Measurements from ENCODE around the gene SIRT2. TPM values are rescaled to one million over a fixed set of nuclear protein-coding genes. Genes with fewer than 3 reads are reported as not detected.

Gene SIRT2
- total RNA-seq (2022) (51.7 and 55.6 TPM in 2 replicates), Bru-seq, nascent RNA (percentile 56 among the genes with signal in this experiment), BruChase-seq, experiment 1, labeled RNA remaining after a 6-hour chase (percentile 76 among the genes with signal in this experiment), BruChase-seq, experiment 2, labeled RNA remaining after a 2-hour chase (percentile 78 among the genes with signal in this experiment)
- long read RNA-seq, transcript SIRT2-201 (16 exons, 2,070 nt): minor isoform, 26 of 135 reads
- long read RNA-seq, transcript SIRT2-204 (15 exons, 2,062 nt): major isoform, 79 of 135 reads
- long read RNA-seq, partial matches to known transcripts: 4 of 135 reads
- long read RNA-seq, other reads (novel, unspliced or antisense): 25 of 135 reads

DNA sequence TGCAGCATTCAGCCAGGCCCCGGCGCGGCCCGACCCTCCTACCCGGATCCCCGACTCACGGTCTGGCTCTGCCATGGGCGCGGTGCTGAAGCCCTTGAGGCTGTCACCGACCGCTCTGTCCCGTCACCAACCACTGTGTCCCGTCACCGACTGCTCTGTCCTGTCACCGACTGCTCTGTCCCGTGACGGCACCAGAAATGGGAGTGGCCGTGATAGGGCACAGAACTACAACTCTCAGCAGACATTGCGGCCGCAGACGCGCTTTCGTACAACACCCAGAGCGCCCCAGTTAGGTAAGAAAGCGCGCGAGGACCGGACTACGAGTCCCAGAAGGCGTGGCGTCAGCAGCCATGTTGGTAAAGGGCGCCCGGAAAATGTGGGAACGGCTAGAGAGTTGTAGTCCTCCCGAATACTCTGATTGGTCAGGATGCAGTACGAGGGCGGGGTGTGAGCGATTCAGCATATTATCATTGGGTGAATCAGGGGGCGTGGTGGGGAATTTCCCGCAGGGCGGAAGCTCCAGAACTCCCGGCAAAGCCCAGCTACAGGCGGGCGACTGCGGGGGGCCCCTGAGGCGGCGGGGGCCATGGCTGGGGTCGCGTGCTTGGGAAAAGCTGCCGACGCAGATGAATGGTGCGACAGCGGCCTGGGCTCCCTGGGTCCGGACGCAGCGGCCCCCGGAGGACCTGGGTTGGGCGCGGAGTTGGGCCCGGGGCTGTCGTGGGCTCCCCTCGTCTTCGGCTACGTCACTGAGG lies at the start of gene SIRT2, which contains the start of gene NFKBIB:
Gene SIRT2 (minus strand): TSS at position 172 of the 755 bp plus-strand sequence. CDS start 97 bp downstream, at position 75.
Gene NFKBIB (plus strand): TSS at position 523 of the 755 bp plus-strand sequence. CDS start 64 bp downstream, at position 587.
- H3K27me3 Mint-ChIP-seq (ENCODE audit: unreplicated experiment): no peaks in the 10 kb centered on the region
- H3K4me1 Mint-ChIP-seq (ENCODE audit: low read depth, unreplicated experiment): peaks cover 27% of the 10 kb centered on the region
- TF ChIP-seq CTCF (IDR thresholded peaks at IDR 0.05; ENCODE audit: unreplicated experiment): no peak
- CTCF ChIA-PET: interaction anchor here (0.5 to 1.9 kb wide), 13 partner anchors 9 to 1137 kb away, joined by 3 to 17 read pairs (median 4); partner anchors contain the start of genes ACTN4, FAM98C, LGALS4 and MRPS12
- intact Hi-C loops (cut with micrococcal nuclease; ENCODE audit: unreplicated experiment): no loop called here
- H3K36me3 Mint-ChIP-seq (ENCODE audit: insufficient read depth, unreplicated experiment): peaks cover 47% of the 10 kb centered on the region
- no TSS peak for BruUV-seq (replicated peaks)
- H3K27ac Mint-ChIP-seq (ENCODE audit: unreplicated experiment): peak within 1 kb of the TSS; percentile 91
- peak within 1 kb of the TSS; percentile 83 for H3K4me3 Mint-ChIP-seq (ENCODE audit: low read depth, unreplicated experiment)
- peaks cover 3% of the 10 kb centered on the region for H3K9me3 Mint-ChIP-seq (ENCODE audit: low read depth, unreplicated experiment)
- peak; percentile 99 for DNase-seq

- no peak for DNase-seq
- H3K4me1 Mint-ChIP-seq (ENCODE audit: low read depth, unreplicated experiment): no peaks in the 10 kb centered on the region
- no peaks in the 10 kb centered on the region for H3K9me3 Mint-ChIP-seq (ENCODE audit: low read depth, unreplicated experiment)
- no peak for TF ChIP-seq CTCF (IDR thresholded peaks at IDR 0.05; ENCODE audit: unreplicated experiment)
- intact Hi-C loops (cut with micrococcal nuclease; ENCODE audit: unreplicated experiment): no loop called here
- peaks cover 42% of the 10 kb centered on the region for H3K36me3 Mint-ChIP-seq (ENCODE audit: insufficient read depth, unreplicated experiment)
- H3K4me3 Mint-ChIP-seq (ENCODE audit: low read depth, unreplicated experiment): no peak overlapping the region
- no peak overlapping the region for H3K27ac Mint-ChIP-seq (ENCODE audit: unreplicated experiment)
- CTCF ChIA-PET: no interaction called here
- no peaks in the 10 kb centered on the region for H3K27me3 Mint-ChIP-seq (ENCODE audit: unreplicated experiment)
- BruUV-seq (replicated peaks): no TSS peak
Observed at GRCh38 chr19:38946229-38947010, 47.0 kb upstream of the SIRT2 start.

- intact Hi-C loops (cut with micrococcal nuclease; ENCODE audit: unreplicated experiment): no loop called here
- Mint-ChIP-seq H3K4me3 (ENCODE audit: low read depth, unreplicated experiment) (no peak overlapping the region), H3K36me3 (ENCODE audit: insufficient read depth, unreplicated experiment) (peaks cover 42% of the 10 kb centered on the region), H3K9me3 (ENCODE audit: low read depth, unreplicated experiment) (no peaks in the 10 kb centered on the region), H3K27ac (ENCODE audit: unreplicated experiment) (no peak overlapping the region), H3K4me1 (ENCODE audit: low read depth, unreplicated experiment) (no peaks in the 10 kb centered on the region), H3K27me3 (ENCODE audit: unreplicated experiment) (no peaks in the 10 kb centered on the region)
- no TSS peak for BruUV-seq (replicated peaks)
- no peak for TF ChIP-seq CTCF (IDR thresholded peaks at IDR 0.05; ENCODE audit: unreplicated experiment)
- CTCF ChIA-PET: no interaction called here
- no peak for DNase-seq
Observed at GRCh38 chr19:38945562-38946228, 46.3 kb upstream of the SIRT2 start.
